22Rv1 (cell line): Measurements from ENCODE around the gene PPFIA1.

ENCODE experiments used
- ZFX ChIP-seq: fragments of 450-650 bp; IDR thresholded peaks from 2 replicates; pipeline ENCODE4 v1.6.1; 2017; ENCODE audit warnings: antibody characterized with exemption, borderline replicate concordance
- TF ChIP-seq, protein P1 (sequence below): fragments of 450-650 bp; IDR thresholded peaks from 2 replicates; pipeline ENCODE4 v1.5.1; 2017; ENCODE audit warnings: mild to moderate bottlenecking

DNA sequence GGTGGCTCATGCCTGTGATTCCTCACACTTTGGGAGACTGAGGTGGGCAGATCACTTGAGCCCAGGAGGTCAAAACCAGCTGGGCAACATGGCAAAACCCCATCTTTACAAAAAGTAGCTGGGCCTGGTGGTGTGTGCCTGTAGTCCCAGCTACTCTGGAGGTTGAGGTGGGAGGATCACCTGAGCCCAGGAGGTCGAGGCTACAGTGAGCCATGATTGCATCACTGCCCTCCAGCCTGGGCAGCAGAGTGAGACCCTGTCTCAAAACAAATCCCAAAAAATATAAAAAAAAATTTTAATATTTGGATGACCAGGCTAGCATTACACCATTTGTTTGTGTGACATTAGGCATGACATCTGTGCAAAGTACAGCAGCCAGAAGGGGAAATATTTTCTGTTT, 78.1 kb downstream of the PPFIA1 start:
- TF ChIP-seq, protein P1, sequence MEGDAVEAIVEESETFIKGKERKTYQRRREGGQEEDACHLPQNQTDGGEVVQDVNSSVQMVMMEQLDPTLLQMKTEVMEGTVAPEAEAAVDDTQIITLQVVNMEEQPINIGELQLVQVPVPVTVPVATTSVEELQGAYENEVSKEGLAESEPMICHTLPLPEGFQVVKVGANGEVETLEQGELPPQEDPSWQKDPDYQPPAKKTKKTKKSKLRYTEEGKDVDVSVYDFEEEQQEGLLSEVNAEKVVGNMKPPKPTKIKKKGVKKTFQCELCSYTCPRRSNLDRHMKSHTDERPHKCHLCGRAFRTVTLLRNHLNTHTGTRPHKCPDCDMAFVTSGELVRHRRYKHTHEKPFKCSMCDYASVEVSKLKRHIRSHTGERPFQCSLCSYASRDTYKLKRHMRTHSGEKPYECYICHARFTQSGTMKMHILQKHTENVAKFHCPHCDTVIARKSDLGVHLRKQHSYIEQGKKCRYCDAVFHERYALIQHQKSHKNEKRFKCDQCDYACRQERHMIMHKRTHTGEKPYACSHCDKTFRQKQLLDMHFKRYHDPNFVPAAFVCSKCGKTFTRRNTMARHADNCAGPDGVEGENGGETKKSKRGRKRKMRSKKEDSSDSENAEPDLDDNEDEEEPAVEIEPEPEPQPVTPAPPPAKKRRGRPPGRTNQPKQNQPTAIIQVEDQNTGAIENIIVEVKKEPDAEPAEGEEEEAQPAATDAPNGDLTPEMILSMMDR: no peak
- TF ChIP-seq ZFX: no peak
